GM12873 (cell line): ENCODE results near the gene UCK2.

ENCODE experiments used
- TF ChIP-seq, protein P1 (sequence below): IDR thresholded peaks from 2 replicates; pipeline ENCODE4 v1.5.1; 2012; ENCODE audit warnings: low read depth, mild to moderate bottlenecking, moderate library complexity, low read length, control low read depth; ENCODE audit not compliant: insufficient read depth; ENCODE audit errors: missing control alignments

The UCK2 gene

DNA sequence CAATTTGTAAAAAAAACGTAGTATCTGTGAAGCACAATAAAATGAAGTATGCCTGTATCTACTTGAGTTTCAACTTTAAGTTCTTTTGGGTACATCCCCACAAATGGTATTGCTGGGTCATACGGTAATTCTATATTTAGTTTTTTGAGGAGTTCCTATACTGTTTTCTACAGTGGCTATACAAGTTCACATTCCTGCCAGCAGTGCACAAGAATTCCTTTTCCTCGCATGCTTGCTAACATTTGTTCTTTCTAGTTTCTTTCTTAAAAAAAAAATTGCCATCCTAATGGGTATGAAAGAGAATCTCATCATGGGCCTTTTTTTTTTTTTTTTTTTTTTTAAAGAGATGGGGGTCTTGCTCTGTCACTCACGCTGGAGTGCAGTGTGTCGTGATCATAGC, 41.9 kb downstream of the UCK2 start:
- TF ChIP-seq, protein P1, sequence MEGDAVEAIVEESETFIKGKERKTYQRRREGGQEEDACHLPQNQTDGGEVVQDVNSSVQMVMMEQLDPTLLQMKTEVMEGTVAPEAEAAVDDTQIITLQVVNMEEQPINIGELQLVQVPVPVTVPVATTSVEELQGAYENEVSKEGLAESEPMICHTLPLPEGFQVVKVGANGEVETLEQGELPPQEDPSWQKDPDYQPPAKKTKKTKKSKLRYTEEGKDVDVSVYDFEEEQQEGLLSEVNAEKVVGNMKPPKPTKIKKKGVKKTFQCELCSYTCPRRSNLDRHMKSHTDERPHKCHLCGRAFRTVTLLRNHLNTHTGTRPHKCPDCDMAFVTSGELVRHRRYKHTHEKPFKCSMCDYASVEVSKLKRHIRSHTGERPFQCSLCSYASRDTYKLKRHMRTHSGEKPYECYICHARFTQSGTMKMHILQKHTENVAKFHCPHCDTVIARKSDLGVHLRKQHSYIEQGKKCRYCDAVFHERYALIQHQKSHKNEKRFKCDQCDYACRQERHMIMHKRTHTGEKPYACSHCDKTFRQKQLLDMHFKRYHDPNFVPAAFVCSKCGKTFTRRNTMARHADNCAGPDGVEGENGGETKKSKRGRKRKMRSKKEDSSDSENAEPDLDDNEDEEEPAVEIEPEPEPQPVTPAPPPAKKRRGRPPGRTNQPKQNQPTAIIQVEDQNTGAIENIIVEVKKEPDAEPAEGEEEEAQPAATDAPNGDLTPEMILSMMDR = no peak

DNA sequence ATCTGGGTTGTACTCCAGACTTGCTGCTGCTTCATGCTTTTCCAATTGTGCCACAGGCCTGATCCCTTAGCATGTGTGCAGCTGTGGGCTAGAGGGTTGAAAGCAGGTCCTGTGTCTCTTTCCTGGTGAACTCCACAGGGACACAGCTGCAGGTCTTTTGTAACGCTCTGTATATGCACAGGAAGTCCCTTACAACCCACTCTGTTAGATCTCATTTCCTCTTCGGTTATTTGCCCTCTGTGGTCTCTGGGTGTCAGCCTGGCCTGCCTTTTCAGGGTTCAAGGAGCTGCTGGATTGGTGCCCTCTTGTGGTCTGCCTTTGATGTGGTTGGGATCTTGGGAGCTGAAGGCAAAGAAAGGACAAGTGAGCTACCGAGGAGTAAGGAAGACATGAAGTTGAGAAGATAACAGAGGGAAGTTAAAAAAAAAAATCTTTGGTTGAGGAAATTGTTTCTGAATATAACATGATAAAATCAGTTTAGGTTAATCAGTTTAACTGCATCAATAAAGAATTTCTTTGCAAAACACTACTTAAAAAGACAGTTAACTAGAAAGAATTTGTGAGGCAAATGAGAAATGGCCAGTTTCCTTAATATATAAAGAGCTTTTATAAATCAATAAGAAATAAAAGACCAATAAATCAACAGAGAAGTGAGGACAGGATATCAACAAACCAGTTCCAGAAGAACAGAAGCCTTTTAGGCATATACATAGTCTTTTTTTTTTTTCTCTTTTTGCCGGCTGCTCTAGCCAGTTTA, 44.1 kb downstream of the UCK2 start:
- TF ChIP-seq, protein P1 = peak; percentile 63

DNA sequence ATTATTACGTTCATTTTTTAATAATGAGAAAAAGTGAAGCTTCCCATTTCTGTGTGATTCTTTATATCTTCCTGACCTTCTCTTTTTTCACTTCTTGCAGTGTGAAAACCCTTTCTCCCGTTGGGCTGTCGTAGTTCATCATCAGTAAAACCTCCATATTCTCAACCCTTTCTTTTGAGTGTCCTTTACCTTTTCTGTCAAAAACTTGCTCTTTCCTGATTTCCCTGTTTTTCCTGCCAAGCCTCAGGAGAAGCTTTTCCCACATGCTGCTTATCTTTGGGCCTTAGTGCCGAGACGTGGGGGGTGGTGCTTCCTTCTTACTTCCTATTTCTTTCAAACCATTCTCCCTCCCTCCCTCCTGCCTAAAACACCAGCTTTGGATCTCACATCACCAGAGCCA, 46.1 kb downstream of the UCK2 start:
- TF ChIP-seq, protein P1 = no peak

DNA sequence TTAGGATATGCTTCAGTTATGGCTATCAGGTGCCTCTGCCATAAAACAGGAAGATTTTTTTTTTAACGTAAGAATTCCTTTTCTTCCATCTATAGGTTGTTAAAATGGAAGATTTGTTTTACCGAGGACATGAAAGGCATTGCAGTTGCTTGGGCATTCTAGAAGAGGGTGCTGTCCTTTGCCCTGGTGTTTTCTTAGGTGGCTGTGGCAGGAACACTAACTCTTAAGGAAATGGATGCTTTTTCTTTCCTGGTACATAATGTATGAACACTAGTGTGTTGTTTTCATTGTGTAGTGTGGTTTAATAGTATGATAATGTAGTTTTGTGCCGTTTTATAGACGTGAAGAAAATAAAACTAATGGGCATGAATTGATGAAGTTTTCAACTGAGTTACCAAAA, 47.2 kb downstream of the UCK2 start:
- TF ChIP-seq, protein P1 = no peak

DNA sequence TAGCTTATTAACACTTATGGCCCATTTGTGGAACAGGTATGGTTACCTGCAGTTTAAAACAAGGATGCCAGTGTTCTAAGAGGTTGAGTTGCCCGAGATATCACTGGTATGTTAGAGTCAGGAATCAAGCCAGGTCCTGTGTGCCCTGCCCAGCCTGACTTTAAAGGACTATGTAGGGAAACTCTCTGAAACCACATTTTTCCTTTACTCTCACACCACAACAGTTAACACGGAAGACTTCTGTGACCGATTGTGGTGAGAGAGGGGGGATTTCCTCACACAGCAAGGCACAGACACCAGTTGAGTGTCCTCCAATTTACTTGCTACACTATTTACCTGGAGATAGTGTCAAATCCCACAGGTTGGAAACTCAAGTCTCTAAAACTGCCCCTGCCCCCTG, 47.8 kb downstream of the UCK2 start:
- TF ChIP-seq, protein P1 = no peak

DNA sequence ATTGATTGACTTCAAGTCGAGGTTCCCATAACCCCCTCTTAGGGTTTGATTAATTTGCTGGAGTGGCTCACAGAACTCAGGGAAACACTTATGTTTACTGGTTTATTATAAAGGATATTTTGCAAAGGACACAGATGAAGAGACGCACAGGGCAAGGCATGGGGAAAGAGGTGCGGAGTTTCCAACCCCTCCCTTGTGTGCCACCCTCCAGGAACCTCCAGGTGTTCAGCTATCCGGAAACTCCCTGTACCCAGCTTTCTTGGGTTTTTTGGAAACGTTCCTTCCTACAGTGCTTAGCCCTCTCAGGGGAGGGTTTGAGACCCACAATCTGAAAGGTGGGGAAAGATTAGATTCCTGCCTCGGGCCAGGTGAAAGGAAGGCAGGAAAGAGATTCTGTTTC, 48.2 kb downstream of the UCK2 start:
- TF ChIP-seq, protein P1 = no peak

DNA sequence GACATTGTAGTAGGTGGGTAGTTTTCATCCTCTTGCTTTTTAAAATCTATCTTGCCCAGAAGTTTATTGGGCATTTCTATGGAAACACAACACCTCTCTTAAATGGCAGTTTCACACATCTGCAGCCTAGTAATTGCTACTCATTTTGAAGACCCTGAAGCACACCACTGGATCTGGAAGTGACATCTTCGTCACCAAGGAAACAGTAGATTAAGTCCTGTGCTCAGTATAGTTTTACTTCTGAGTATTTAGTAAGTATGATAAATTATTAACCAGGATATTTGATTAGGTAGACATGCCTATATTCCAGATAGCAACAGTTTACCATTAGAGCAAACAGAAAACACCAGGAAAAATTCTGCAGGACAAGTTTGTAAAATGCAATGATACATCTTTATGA, 48.7 kb downstream of the UCK2 start:
- TF ChIP-seq, protein P1 = no peak
